ENCODE results near the gene HSPA12B. TPM values are rescaled to one million over a fixed set of nuclear protein-coding genes. Genes with fewer than 3 reads are reported as not detected.

HSPA12B gene
- total RNA-seq, 1 experiment from 2014 or later, result 0.03 TPM

DNA sequence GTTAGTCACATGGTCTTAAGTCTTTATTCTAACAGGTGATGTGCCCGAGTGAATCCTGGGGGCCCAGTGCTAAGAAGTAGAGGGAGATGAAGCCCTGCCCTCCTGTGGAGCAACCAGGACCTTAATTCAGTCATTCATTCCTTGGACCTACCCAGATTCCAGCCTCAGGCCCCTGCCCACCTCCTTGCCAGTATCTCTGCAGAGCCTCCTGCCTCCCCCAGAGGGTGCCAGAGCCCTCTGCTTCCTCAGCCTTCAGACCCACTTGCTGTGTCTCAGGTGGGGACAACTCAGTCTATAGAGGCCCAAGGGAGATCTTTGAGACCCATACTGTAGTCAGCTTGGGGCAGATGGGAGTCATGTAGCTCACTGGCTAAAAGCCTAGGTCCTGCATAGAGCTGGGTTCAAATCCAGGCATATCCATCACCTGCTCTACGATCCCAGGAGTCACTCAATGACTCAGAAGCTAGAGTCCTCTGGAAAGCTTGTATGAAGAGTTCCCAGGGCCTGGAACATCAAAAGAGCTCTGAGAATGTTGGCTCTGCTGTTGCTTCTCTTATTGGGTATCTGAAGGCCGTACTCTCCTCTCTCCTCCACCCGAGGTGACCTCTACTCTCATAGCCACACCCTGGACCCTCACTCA is 16.2 kb upstream of the HSPA12B start:
- Histone ChIP-seq H3K27me3 (no peaks in the 10 kb centered on the region), H3K4me3 (no peak overlapping the region), H3K9me3 (no peaks in the 10 kb centered on the region), H3K36me3 (no peaks in the 10 kb centered on the region)
- peak; percentile 38 for DNase-seq

DNA sequence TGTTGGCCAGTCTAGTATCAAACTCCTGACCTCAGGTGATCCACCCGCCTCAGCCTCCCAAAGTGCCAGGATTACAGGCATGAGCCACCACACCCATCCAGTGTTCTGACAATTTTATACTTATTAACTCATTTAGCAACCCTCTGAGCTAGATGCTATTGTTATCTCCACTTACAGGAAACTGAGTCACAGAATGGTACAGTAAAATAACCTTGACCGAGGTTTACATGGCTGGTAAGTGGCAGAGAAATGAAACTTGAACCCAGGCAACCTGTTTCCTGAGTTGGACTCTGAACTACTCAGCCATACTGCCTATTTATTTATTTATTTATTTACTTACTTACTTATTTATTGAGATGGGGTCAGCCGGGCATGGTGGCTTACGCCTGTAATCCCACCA is 13.4 kb upstream of the HSPA12B start:
- H3K36me3 ChIP-seq, result no peaks in the 10 kb centered on the region
- H3K4me3 ChIP-seq, result no peak overlapping the region
- H3K9me3 ChIP-seq, result no peaks in the 10 kb centered on the region
- DNase-seq, result no peak
- no peaks in the 10 kb centered on the region for H3K27me3 ChIP-seq

DNA sequence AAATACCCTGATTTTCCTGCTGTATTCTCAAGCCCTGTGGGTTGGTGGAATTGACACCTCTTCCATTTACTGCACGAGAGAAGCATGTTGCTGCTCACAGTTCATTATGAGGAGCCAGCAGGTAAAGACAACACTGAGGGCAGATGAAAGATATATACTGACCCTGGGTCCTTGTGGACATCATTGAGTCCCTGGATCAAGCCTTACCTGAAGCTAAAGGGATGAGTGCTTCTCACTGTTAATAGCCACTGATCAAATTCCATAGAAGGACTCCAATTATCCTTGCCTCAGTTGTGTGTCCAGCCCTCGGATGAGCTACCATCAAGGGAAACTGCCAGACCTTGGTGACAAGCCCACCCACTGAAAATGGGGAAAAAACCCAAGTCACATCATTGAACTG is 12.4 kb upstream of the HSPA12B start:
- no peaks in the 10 kb centered on the region for H3K27me3 ChIP-seq
- no peaks in the 10 kb centered on the region for H3K9me3 ChIP-seq
- H3K4me3 ChIP-seq, result no peak overlapping the region
- no peaks in the 10 kb centered on the region for H3K36me3 ChIP-seq
- no peak for DNase-seq

DNA sequence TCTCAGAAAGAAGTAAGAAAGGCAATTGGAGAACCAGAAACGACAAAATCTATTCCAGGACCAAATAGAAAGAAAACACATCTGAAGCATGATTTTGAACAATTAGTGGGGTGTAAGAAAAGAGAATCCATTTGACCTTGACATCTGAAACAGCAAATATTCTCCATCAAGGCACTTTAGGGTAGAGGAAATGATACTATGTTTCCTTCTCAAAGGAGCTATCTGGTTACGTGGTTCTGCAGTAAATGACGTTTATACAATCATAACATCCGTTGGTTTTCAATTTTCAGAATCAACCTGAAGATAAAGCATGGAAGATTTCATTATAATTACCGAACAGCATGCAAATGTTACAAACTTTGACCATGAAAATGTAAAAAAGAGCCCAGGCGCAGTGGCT is 11.9 kb upstream of the HSPA12B start:
- Histone ChIP-seq H3K36me3 (no peaks in the 10 kb centered on the region), H3K9me3 (no peaks in the 10 kb centered on the region), H3K27me3 (no peaks in the 10 kb centered on the region), H3K4me3 (no peak overlapping the region)
- no peak for DNase-seq

DNA sequence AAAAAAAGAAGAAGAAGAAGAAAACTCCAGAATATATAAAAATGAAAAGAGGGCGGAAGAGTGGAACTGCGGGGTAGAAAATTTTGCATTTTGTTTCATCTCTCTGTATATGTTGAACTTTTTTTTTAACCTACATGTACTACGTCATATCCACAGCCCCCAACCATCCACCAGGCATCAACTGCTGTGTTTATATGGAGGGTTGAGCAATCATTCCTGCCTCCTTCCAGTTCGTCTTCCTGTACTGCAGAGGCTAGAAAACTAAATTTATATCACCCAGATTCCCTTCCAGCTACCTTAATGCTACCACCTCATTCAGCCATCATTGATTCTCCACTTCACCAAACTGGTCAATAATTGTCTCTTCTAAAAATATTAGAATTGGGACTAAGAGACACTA is 10.6 kb upstream of the HSPA12B start:
- H3K36me3 ChIP-seq, result no peaks in the 10 kb centered on the region
- no peak for DNase-seq
- no peaks in the 10 kb centered on the region for H3K27me3 ChIP-seq
- no peaks in the 10 kb centered on the region for H3K9me3 ChIP-seq
- no peak overlapping the region for H3K4me3 ChIP-seq

DNA sequence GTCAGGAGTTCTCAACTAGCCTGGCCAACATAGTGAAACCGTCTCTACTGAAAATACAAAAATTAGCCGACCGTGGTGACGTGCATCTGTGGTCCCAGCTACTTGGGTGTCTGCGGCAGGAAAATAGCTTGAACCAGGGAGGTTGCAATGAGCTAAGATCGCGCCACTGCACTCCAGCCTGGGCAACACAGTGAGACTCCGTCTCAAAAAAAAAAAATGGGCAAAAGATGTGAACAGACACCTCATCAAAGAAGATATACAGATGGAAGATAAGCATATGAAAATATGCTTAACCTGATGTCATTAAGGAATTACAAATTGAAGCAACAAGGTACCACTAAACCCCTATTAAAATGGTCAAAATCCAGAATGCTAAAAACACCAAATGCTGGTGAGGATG is 9.2 kb upstream of the HSPA12B start:
- H3K4me3 ChIP-seq, result no peak overlapping the region
- H3K36me3 ChIP-seq, result no peaks in the 10 kb centered on the region
- H3K27me3 ChIP-seq, result no peaks in the 10 kb centered on the region
- DNase-seq, result no peak
- no peaks in the 10 kb centered on the region for H3K9me3 ChIP-seq

DNA sequence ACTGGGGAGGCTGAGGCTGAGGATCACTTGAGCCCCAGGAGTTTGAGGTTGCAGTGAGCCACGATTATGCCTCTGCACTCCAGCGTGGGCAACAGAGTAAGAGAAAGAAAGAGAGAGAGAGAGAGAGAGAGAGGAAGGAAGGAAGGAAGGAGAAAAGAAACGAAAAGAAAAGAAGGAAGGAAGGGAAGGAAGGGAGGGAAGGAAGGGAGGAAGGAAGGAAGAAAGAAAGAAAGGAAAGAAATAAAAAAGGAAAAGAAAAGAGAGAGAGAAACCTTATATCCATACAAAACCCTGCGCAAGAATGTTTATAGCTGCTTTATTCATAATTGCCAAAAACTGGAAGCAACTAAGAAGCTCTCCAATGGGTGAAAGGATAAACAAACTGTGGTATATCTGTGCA is 8.1 kb upstream of the HSPA12B start:
- Histone ChIP-seq H3K9me3 (no peaks in the 10 kb centered on the region), H3K36me3 (no peaks in the 10 kb centered on the region), H3K4me3 (no peak overlapping the region), H3K27me3 (no peaks in the 10 kb centered on the region)
- no peak for DNase-seq

DNA sequence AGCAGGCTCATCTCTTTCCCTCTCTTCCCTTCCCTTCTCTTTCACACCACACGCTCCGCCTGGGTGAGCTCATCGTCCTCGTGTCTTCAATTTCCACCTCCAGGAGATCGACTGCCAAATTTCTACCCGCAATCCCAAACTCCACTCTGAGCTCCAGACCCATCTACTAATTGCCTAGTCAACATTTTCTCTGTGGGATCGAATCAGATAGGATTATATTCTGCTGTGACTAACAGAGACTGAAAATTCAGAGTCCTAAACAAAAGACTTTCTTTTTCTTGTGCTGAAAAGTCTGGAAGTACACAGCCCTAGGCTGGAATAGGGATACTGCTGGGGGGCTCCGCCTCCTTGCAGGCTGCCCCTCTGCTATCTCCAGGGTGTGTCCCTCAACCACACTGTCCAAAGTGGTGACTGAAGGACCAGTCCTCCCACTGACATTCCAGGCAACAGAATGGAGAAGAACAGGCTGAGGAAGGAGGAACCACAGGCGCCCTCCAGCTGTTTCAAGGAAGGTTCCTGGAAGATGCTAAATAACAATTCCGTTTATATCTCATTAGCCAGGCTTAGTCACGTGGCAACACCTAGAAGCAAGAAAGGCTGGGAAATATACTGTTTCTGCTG is 5.0 kb upstream of the HSPA12B start:
- no peaks in the 10 kb centered on the region for H3K27me3 ChIP-seq

DNA sequence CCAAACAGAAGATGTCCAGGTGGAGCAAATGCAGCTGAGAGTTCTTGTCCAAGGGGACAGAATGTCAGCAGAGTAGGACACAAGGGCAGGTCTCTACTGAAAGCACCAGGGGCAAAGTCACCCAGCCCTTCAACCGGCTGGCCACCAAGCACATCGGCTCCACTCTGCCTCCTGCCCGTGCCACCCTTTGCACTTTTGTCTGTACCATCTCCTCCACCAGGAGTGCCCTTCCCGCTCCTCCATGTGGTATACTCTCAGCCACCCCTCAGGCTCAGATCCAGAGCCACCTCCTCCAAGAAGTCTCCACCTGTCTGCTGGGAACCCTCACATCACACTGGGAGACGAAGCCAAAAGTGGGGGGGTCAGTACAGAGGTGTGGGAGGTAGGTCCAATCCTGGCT is 4.1 kb upstream of the HSPA12B start:
- Histone ChIP-seq H3K9me3 (no peaks in the 10 kb centered on the region), H3K27me3 (no peaks in the 10 kb centered on the region), H3K4me3 (no peak overlapping the region), H3K36me3 (no peaks in the 10 kb centered on the region)
- no peak for DNase-seq

More for the DNA sequence above, 5.0 kb upstream of the HSPA12B start:
- DNase-seq, result peak; percentile 58
- peak overlapping the region; percentile 17; the same call in 1 of the 2 replicates for H3K4me3 ChIP-seq
- no peaks in the 10 kb centered on the region for H3K36me3 ChIP-seq
- H3K9me3 ChIP-seq, result no peaks in the 10 kb centered on the region

DNA sequence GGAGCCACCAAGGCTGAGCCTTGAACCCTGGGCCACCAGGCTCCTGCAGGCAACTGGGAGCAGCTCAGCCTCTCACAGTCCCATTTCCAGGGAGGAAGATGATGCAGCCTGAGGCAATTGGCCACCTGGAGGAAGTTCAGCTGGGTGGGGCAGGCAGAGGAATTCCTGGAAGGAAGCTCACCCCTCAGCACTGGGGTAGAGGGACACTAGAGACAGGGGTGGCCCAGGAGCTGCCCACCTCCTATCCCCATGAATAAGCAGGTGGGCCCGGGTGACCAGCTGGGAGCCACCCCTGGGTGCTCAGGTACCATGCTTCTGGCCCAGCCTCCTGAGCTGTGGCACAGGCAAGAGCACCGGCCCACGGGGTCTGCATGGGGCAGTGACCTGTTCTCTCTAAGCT is 3.6 kb upstream of the HSPA12B start:
- no peak overlapping the region for H3K4me3 ChIP-seq
- no peaks in the 10 kb centered on the region for H3K27me3 ChIP-seq
- no peaks in the 10 kb centered on the region for H3K9me3 ChIP-seq
- DNase-seq, result no peak
- H3K36me3 ChIP-seq, result no peaks in the 10 kb centered on the region

DNA sequence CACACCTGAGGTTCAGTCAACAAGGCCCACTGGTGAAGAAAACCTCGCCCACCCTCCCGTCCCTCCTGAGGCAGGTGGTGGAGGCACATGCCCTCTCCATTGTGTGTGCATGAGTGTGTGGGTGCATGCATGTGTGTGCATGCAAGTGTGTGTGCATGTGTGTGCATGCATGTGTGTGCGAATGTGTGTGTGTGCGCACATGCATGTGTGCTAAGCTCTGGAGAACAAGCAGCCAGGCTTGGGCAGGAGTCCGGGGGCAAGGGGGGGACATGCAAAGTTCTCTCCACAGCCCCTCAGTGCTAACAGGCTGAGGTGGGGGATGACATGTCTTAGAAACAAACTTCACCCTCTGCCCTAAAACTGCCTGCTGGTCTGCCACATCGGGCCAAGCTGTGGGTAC is 3.1 kb upstream of the HSPA12B start:
- Histone ChIP-seq H3K9me3 (no peaks in the 10 kb centered on the region), H3K4me3 (no peak overlapping the region), H3K36me3 (no peaks in the 10 kb centered on the region), H3K27me3 (no peaks in the 10 kb centered on the region)
- DNase-seq, result no peak

DNA sequence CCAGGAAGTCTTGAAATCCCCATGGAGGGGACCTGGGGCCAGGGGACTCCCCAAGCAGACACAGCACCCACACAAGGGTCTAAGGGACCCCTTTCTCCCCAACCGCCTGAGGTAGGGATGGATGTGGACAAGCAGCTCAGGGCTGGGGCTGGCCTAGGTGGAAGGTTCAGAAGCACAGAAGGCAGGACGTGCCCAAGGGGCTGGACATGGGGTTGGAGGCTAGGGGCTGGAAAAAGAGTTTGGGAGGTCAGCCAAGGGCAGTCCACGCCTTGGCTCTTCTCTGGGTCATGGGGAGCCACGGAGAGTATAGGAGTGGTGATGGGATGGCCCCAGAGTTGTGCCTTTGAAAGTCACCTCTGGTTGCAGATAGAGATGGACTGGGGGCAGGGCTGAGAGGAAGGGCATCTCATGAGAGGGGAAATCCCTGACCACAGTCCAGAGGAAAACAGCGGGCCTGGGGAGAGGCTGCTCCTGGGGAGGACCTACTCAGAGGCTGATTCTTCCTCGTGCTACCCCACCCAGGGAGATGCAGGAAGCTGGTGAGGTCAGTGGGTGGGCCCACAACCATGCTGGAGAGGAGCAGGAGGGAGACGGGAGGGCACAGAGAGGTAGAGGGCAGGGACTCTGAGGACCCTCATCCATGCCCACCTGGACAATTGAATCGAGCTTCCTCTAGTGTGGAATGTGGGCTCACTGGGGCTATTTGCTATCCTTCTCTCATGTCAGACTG is 2.5 kb upstream of the HSPA12B start:
- no peak overlapping the region for H3K4me3 ChIP-seq
- DNase-seq, result no peak
- no peaks in the 10 kb centered on the region for H3K36me3 ChIP-seq
- no peaks in the 10 kb centered on the region for H3K9me3 ChIP-seq
- no peaks in the 10 kb centered on the region for H3K27me3 ChIP-seq

DNA sequence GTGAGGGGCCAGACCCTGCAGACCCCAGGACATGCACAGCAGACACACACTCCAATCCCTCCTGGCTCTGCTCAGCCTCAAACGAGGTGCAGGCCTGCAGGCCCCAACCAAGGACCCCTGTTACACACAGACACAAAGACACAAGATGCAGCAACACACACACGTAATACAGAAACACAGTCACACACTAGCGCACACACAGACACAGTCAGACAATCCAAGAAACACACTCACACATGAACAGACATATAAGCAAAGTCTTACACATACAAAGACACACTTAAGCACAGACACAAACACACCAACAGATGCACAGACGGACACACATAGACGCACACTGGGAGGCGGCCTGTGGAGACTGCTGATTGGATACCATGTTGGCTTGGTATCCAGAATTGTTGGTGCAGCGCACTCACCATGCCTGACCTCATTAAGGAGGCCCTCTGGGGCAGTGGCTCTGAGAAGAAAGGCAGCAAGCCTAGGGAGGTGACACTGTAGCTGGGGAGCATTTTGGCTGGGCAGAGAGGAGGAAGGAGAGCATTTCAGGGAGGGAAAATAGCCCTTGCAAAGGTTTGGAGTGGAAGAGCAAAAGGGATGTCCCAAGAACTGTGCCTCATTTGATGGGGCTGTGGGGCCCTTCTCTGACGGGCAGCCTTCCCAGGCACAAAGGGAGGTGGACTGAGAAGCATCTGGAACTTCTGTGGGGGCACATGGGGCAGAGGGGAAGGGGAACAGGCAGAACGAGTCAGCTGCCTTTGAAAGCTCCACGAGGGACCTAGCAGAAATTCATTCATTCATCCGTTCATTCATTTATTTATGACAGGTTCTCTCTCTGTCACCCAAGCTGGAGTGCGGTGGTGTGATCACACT is 1.4 kb upstream of the HSPA12B start:
- Histone ChIP-seq H3K9me3 (no peaks in the 10 kb centered on the region), H3K36me3 (no peaks in the 10 kb centered on the region), H3K27me3 (no peaks in the 10 kb centered on the region), H3K4me3 (no peak overlapping the region)
- no peak for DNase-seq

DNA sequence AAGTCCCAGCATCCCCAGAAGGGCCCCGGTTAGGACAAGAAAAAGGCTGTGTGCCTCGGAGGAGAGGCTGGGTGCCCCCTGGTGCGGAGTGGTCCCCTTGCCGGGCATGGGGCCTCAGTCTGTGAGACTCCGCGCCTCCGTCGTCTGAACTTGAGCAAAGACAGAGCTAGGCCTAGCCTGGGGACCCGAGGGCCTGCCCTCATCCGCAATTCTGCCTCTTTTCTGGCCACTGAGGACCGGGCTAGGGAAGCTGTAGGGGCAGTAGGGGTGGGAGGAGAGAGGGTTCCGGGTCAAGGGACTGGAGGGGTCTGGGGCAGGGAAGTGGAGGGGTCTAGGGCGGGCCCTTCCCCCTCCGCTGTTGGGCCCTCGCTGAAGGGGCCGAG is 550 bp upstream of the HSPA12B start:
- H3K27me3 ChIP-seq, result no peaks in the 10 kb centered on the region
- no peaks in the 10 kb centered on the region for H3K9me3 ChIP-seq
- H3K36me3 ChIP-seq, result no peaks in the 10 kb centered on the region
- DNase-seq, result no peak
- H3K4me3 ChIP-seq, result no peak overlapping the region

DNA sequence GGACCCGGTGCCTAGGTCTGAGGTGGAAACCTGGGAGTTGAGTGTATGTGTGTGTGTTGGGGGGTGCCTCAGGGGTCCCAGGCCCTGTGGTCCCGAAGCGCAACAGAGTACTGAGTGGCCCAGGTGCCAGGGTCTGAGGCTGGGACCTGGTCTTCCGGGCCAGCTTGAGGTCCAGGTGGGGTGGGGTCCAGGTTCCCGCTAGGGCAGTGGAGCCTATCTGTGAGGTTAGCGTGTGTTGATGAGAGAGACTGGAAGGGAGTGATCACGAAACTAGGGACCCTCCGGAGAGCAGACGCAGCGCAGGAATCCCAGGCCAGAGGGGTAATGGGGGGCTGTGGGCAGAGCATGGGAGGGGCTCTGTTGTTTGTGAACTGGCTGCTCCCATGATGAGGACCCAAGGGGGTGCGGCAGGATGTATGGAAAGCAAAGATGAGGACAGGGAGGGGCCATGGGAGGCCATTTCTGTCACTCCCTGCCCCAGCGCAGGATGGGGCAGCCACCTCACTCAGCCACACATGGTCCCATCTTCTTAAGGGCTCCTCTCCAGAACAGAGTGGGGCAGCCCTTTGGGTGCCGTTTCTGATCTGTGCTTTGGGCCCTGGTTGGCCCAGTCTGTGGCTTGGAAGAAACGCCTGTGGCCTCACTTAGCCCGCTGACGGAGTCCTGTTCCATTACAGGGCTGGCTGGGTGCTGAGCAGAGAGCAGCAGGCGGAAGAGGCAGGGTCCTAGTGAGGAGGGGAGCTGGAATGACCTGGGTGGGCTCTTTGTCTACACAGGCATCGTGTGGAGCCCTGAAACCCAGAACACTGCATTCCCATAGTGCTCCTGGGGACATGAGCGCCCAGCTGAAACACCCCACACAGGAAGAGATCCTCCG is 872 bp downstream of the HSPA12B start:
- Histone ChIP-seq H3K9me3 (no peaks in the 10 kb centered on the region), H3K27me3 (no peaks in the 10 kb centered on the region), H3K4me3 (no peak overlapping the region), H3K36me3 (no peaks in the 10 kb centered on the region)
- no peak for DNase-seq

DNA sequence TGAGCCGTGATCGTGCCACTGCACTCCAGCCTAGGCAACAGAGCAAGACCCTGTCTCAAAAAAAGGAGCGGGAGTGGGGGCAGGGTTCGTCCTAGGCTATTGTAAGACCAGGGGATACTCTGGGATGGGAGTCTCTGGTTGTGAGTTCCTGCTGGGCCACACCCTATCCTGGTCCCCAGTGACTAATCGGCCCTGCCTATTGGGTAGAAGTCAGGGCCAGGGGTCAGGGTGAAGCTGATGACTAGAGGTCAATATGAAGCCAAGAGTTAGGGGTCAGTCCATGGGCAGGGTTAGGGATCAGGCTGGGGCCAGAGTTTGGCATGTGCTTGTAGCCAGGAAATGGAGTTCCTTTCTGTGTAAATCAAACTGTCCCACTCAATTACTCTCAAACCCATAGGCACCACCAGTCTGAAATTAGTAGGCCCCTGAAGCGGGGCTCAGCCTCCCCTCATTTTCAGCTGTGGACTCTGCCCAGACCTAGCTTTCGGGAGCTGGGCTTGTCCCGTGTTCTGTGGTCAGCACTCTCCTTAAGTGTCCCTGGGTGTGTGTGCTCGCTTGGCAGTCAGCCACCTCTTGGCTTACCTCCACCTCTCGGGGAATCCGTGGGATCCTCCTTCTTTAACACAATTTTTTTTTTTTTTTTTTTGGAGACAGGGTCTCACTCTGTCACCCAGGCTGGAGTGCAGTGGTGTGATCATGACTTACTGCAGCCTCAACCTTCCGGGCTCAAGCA is 1.8 kb downstream of the HSPA12B start:
- Histone ChIP-seq H3K36me3 (no peaks in the 10 kb centered on the region), H3K4me3 (no peak overlapping the region), H3K27me3 (no peaks in the 10 kb centered on the region), H3K9me3 (no peaks in the 10 kb centered on the region)
- DNase-seq, result peak; percentile 28
